Fibroblast of skin of scalp (primary cell): ENCODE data around the gene CACNA2D1. TPM values are rescaled to one million over a fixed set of nuclear protein-coding genes. Genes with fewer than 3 reads are reported as not detected.
A peak's percentile ranks its signal among the peaks of the same experiment; 100 is the strongest.

ENCODE experiments used
- DNase-seq: peaks from one replicate; pipeline ENCODE4 v3.0.0-alpha.2; 2013
- polyA plus RNA-seq, 2 experiments: library from polyadenylated mRNA; unstranded; fragments of 120-200 nt; gene quantifications; one replicate each; pipeline ENCODE4 v1.2.1, GENCODE V29; 2013; ENCODE audit not compliant: insufficient read length in 2 of 2

Gene CACNA2D1
- 18.8 TPM for polyA plus RNA-seq (2013, experiment 1 of 2; ENCODE audit: insufficient read length)
- 24.3 TPM for polyA plus RNA-seq (2013, experiment 2 of 2; ENCODE audit: insufficient read length)

- peak; percentile 93 for DNase-seq
These were observed at the start of gene CACNA2D1 for GRCh38 chr7:82443547-82444219. Gene CACNA2D1 (minus strand): TSS chr7:82443777.

DNA sequence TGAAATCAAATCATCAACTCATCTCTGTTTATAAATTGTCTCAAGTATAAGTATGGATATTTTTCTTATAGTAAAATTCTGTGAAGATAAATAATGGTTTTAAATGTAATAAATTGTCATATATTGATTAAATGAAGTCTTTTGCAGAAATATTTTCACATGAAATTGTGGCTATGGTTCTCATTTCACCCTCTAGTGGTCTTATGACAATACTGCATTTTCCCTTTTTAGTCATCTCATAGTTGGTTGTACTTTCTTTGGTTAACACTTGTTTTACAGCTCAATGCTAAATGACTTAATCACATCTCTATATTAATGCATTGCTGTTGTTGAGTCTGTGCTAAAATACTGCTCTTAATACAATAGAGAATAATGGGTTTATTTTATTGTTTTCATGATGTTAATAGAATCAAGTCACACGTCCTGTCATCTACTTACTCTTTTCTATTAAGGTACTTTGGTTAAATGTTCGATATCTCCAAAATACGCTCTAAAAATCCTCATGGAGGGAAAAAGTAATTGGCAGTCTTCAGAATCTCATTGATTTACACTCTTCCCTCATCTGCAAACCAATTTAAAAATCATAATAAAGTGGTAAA, 38.0 kb upstream of the CACNA2D1 start:
- peak; percentile 35 for DNase-seq

DNA sequence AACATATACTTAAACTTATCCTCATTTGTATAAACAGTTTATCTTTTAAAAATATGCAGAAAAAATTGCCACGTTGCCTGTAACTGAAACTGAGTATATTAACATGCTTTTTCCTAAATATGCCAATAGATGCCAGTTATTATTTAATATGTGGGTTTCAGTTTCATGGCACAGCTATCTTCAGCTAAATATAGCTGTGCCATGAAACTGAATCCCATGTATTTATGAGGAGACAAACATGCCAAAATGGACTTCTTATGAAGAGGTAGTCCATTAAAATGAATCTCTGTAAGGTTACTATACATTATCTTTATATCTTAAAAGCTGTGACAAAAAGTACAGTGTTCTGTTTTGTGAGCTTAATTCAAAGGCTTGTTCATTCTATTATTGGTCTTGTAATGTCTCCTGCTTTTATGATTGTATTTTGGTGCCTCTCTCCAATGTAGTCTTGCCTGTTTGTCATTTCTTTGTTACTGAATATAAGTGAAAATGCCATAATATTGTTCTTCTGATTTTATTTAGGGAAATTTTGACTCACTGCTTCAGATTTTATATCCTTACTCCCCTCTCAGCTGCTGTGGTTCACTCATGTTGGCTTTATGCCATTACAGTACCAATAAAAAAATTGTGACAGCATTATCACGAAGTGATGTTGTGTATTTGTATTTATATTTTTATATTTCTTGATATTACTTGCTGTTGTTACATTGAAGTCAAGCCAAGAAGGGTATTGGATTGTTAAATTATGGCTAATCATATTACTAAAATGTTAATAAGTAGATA, 34.3 kb upstream of the CACNA2D1 start:
- DNase-seq, result no peak

DNA sequence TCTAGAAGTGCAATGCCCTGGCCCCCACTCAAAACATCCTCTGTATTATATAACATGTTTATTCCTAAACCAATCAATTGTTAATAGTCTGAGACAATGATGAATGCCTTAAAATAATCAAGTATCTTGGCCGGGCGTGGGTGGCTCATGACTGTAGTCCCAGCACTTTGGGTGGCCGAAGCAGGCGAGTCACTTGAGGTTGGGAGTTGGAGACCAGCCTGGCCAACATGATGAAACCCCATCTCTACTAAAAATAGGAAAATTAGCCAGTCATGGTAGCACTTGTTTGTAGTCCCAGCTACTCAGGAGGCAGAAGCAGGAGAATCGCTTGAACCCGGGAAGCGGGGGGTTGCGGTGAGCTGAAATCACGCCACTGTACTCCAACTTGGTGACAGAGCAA, 29.4 kb upstream of the CACNA2D1 start:
- peak; percentile 4 for DNase-seq

- no peak for DNase-seq
These were observed 27.9 kb upstream of the CACNA2D1 start for GRCh38 chr7:82471351-82472020.

DNA sequence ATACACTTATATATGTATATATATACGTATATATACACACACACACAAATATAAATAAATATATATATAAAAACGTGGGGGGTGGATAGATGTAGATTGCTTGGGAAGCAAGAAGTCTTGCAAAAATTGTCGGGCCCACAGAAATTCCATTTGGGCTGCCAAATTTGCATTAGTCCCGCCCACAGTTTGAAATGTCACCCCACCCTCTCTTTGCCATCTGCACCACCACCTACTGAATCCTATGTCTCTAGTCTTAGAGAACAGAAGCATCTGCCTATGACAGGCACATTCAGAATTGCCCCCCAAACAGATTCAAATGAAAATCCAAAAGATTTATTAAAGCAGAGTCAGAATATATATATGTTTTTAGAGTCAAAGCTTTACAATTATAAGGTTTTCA, 25.6 kb upstream of the CACNA2D1 start:
- DNase-seq, result no peak

DNA sequence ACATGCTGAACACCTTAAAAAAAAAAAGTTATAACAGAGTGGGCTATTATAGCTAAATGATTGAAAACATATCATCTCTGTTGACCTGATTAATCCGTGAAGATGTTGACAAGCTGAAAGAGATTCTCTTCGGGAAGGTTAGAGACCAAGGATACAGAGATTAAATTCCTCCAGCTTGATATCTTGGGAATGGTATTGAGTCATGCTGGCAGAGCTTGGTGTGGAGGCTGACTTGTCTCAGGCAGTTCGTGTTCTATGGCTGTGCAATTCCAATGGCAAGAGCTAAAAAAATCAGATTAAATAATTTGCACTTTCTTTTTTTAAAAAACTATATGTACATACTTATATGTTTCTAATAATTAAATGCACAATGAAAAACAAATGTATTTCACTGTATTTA, 24.9 kb upstream of the CACNA2D1 start:
- DNase-seq, result no peak

- no peak for DNase-seq
These were observed 23.4 kb upstream of the CACNA2D1 start for GRCh38 chr7:82467020-82467419.

DNA sequence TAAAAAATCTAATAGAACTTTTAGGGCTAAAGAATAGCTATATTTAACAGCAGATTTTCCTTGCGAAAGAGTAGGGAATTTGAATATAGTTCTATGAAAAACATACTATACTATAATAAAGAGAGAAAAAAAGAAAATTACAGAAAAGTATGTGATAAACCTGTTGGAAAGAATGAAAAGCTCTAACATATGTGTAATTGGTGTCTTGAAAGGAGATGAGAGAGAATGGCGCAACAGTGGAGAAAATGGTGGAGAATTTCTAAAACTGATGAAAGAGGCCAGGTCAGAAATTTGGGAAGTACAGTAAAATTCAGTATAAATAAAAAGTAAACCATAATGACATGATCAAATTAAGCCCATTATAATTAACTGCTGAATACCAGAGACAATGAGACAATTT, 20.8 kb upstream of the CACNA2D1 start:
- DNase-seq, result no peak

DNA sequence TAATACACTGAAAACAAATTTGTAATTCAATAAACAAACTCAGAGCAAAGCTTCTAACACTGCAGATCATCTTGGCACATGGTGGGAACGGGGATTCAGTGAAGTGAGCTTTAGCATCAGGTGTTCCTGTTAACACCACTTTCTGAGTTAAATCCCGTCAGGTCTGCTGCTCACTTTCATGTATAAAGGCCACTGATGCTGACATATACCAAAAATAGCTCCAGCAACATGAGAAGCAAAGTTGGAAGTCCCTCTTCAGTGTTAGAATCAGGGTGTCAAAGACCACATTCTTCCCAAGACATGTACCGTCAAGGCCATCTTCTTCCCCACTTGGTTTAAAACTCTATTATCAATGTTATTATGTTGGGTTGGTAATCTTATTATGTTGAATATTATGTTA, 11.7 kb upstream of the CACNA2D1 start:
- DNase-seq, result no peak

DNA sequence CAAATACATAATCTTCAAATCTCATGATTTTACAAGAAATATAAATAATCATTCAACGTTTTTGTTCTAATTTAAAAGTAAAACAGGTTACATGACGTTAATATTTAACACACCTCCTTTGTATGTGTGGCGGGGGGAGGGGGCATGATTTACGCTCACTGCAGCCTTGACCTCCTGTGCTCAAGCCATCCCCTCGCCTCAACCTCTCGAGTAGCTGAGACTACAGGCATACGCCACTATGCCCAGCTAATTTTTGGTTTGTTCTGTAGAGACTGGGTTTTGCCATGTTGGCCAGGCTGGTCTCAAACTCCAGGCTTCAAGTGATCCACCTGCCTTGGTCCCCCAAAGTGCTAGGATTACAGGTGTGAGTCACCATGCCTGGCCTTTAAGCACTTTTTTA, 7.2 kb upstream of the CACNA2D1 start:
- no peak for DNase-seq

DNA sequence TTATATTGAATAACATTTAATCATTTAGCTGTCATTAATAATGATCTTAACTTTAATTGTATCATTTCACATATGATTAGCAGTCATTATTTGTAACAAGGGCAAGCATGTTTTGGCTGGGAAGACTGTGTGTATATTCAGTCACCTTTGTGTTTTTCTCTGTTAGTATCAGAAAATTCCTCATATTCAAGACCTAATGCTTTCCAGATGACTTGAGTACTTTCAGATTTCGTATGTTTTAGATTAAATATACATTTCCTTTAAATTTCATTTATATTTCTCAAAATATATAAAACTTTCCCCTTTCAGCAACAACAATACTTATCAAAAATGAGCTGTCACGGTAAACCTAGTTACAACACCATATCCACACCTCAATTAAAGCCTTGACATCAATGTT, 6.3 kb upstream of the CACNA2D1 start:
- no peak for DNase-seq

GRCh38 chr7:82446897-82447296, 3.3 kb upstream of the CACNA2D1 start:
- DNase-seq, result no peak

- no peak for DNase-seq
These were observed 1.7 kb upstream of the CACNA2D1 start for GRCh38 chr7:82445271-82445670.

DNA sequence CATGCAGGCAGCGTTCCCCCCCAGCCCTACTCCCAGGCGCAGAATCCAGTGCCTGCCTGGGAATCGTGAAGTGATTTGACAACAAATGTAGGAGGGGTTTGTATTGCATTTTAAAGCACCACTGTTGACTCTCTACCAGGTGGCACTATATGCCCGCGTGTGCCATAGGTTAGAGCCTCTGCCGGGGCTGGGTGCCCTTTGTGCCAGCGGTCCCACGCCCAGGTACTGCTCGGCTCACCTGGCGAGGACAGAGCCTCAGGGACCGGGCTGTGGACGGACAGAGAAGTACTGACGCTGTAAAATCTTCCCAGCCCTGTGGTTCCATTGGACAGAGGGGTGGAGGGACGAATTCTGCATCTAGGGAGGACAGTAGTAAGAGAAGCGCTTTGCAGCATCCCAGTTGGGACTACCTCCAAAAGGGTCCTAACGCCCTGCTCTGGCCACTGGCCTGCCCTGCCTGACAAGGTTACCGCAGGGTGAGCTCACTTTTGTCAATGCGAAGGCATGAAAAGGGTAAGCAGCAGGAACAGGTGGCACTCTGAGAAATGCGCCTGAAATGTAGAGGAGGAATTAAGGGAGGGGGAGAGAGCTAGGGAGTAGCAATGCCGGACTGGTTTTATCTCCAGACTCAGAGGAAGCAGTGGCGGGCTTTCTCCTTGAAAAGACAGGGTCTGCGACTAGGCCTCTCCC, 788 bp upstream of the CACNA2D1 start:
- no peak for DNase-seq

DNA sequence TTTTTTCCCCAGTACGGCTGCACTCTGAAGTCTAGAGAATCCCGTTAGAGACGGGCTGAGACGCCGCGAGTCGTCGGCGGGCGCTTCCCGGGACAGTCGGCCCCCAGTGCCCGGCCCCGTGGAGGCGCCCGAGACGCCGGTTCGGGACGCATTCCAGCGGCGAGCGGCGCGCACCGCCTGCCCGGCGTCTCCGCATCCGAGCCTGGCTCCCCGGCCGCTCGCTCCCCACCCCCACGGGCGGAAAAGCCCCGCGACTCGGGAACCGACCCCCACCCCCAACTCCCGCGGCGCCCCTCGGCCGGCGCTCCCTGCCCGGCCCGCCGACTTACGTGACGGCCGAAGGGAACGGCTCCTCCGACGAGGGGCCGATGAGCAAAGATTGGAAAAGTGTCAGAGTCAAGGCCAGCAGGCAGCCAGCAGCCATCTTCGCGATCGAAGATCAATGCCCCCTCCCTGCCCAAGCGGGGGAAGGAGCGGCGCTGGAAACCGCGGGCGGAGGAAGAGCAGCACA, 486 bp downstream of the CACNA2D1 start:
- peak; percentile 54 for DNase-seq

DNA sequence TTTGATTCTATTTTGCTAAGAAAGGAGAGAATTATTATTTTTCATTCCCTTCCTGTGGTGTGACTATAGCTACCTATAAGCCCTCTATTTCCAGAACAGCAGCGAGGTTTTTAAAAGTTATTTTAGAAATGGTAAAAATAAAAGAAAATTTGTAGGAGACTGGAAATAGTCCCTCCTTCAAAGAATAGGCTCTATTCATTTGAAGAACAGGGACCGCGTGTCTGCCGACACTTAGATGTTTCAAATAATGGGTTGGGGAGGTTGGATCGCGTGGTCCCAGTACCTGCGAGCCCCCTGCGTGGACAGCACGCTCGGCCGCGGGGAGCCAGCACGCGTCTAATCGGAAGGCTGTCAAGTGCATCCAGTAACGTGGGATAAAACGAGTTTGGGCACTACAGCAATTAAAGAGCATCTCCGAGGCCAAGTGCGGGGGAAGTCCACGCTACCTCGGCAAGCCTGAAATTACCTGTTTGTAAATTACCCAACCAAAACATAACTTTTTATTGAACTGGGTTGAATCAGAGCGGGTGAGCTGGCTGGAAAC, 1.0 kb downstream of the CACNA2D1 start:
- no peak for DNase-seq

GRCh38 chr7:82441669-82442478, 1.7 kb downstream of the CACNA2D1 start:
- peak; percentile 2 for DNase-seq

- no peak for DNase-seq
These were observed 5.1 kb downstream of the CACNA2D1 start for GRCh38 chr7:82438521-82438920.

GRCh38 chr7:82435769-82436168, 7.8 kb downstream of the CACNA2D1 start:
- no peak for DNase-seq
